ENCODE results near the gene MIOX.

DNA sequence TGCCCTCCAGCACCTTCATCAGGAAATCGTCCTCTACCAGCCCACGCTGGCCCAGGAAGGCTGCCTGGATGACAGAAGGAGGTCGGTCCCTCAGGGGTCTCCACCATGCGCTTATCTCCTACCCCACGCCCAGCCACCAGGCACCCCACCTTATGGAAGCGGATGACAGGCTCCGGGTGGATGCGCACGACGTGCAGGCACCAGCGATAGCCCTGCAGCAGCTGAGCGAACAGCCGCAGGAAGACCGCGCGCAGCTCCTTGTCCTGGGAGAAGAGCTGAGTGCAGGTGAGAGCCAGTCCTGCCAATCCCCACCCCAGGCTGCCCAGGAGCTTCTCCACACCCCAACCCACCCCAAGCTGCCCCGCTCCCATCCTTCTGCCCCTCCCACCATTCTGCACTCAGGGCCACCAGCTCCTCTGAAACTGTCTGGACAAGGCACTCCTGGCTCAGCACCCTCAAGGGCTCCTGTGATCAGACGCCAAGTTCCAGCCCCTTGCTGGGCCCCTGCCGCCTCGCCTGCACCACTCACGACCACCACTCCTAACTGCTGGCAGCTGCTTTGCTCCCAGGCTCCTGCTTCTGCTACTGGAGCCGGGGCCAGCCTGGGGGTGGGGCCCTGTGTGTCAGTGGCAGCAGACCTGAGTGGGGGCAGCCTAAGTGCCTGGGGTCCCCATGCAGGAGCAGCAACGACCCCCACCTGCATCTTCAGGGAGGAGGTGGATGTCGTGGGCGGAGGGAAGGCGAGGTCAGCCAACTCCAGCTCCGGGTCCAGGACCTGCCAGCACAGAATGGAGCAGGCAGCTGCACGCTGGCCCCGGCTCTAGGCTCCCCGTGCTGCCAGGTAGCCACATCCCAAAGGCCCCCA lies 21.4 kb upstream of the MIOX start:
- no peak for TF ChIP-seq POLR2A (IDR thresholded peaks at IDR 0.05)
- TF ChIP-seq, protein P1, sequence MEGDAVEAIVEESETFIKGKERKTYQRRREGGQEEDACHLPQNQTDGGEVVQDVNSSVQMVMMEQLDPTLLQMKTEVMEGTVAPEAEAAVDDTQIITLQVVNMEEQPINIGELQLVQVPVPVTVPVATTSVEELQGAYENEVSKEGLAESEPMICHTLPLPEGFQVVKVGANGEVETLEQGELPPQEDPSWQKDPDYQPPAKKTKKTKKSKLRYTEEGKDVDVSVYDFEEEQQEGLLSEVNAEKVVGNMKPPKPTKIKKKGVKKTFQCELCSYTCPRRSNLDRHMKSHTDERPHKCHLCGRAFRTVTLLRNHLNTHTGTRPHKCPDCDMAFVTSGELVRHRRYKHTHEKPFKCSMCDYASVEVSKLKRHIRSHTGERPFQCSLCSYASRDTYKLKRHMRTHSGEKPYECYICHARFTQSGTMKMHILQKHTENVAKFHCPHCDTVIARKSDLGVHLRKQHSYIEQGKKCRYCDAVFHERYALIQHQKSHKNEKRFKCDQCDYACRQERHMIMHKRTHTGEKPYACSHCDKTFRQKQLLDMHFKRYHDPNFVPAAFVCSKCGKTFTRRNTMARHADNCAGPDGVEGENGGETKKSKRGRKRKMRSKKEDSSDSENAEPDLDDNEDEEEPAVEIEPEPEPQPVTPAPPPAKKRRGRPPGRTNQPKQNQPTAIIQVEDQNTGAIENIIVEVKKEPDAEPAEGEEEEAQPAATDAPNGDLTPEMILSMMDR (IDR thresholded peaks at IDR 0.05) = no peak
